Ishikawa (cell line): Measurements from ENCODE around the gene COX4I2.

ENCODE experiments used
- CEBPB ChIP-seq: IDR thresholded peaks from 2 replicates; pipeline ENCODE4 v1.6.1; 2012
- EGR1 ChIP-seq: IDR thresholded peaks from 2 replicates; pipeline ENCODE4 v1.6.1; 2012
- REST ChIP-seq: IDR thresholded peaks from 2 replicates; pipeline ENCODE4 v1.6.1; 2012; ENCODE audit warnings: low read depth, mild to moderate bottlenecking
- TCF12 ChIP-seq: IDR thresholded peaks from 2 replicates; pipeline ENCODE4 v1.6.1; 2012; ENCODE audit warnings: low read depth
- TEAD4 ChIP-seq: IDR thresholded peaks from 2 replicates; pipeline ENCODE4 v1.6.1; 2012

- TF ChIP-seq TCF12: no peak
- TF ChIP-seq EGR1: no peak
- TF ChIP-seq CEBPB: no peak
- no peak for TF ChIP-seq REST
- TF ChIP-seq TEAD4: no peak
Measured at GRCh38 chr20:31673435-31673834, 35.7 kb downstream of the COX4I2 start.
